ENCODE data around the gene SLC26A3. TPM values are rescaled to one million over a fixed set of nuclear protein-coding genes. Genes with fewer than 3 reads are reported as not detected.

The SLC26A3 gene
- total RNA-seq, 2 donors from 2014 or later, result 0.91 to 3.3 TPM

- no peaks in the 10 kb centered on the region for H3K4me1 ChIP-seq (replicated peaks)
- intact Hi-C loops (cut with DNase I), result loop anchor here (5.0 to 10.0 kb wide), 2 partner anchors 33 to 400 kb away; no protein-coding TSS in a partner anchor
- no peak for TF ChIP-seq POLR2AphosphoS5 (IDR thresholded peaks at IDR 0.05)
- no peak for TF ChIP-seq CTCF (IDR thresholded peaks at IDR 0.05)
- TF ChIP-seq POLR2A (IDR thresholded peaks at IDR 0.05), result no peak
- H3K36me3 ChIP-seq, result no peaks in the 10 kb centered on the region
- no peaks in the 10 kb centered on the region for H3K27me3 ChIP-seq (replicated peaks; ENCODE audit: insufficient read depth)
- peak overlapping the region; percentile 71 to 73 for H3K4me3 ChIP-seq
- no peak for DNase-seq (ENCODE audit: low spot score)
- under 1% methylated on average over 22 of the region's 22 CpGs for WGBS
- H3K27ac ChIP-seq, result peak overlapping the region; percentile 89 to 95
- no peaks in the 10 kb centered on the region for H3K9me3 ChIP-seq
These were observed 58.7 kb downstream of the SLC26A3 start for GRCh38 chr7:107744345-107744750.

- WGBS, result under 1% methylated on average over 52 of the region's 56 CpGs
- intact Hi-C loops (cut with DNase I), result loop anchor here (1.0 to 10.0 kb wide), 3 partner anchors 34 to 401 kb away; no protein-coding TSS in a partner anchor
- Histone ChIP-seq H3K27me3 (replicated peaks; ENCODE audit: insufficient read depth) (no peaks in the 10 kb centered on the region), H3K9me3 (no peaks in the 10 kb centered on the region), H3K27ac (peak within 1 kb of the TSS; percentile 89 to 95), H3K4me1 (replicated peaks) (no peaks in the 10 kb centered on the region), H3K4me3 (peak within 1 kb of the TSS; percentile 71 to 73), H3K36me3 (no peaks in the 10 kb centered on the region)
- TF ChIP-seq POLR2A (IDR thresholded peaks at IDR 0.05) (peak; percentile 24), POLR2AphosphoS5 (IDR thresholded peaks at IDR 0.05) (peak; percentile 92), CTCF (IDR thresholded peaks at IDR 0.05) (peak; percentile 38 to 87 (median 76))
- peak; percentile 96 for DNase-seq (ENCODE audit: low spot score)
These were observed 59.3 kb downstream of the SLC26A3 start, which contains the start of gene CBLL1 for GRCh38 chr7:107743567-107744344. Gene CBLL1 (plus strand): TSS chr7:107744142. CDS start chr7:107744164, 22 bp downstream.

- peak; percentile 44 for DNase-seq (ENCODE audit: low spot score)
- Histone ChIP-seq H3K27me3 (replicated peaks; ENCODE audit: insufficient read depth) (no peaks in the 10 kb centered on the region), H3K4me1 (replicated peaks) (no peaks in the 10 kb centered on the region), H3K4me3 (peak overlapping the region; percentile 71 to 73), H3K27ac (peak overlapping the region; percentile 89 to 95), H3K36me3 (no peaks in the 10 kb centered on the region), H3K9me3 (no peaks in the 10 kb centered on the region)
- no peak for TF ChIP-seq POLR2A (IDR thresholded peaks at IDR 0.05)
- no peak for TF ChIP-seq CTCF (IDR thresholded peaks at IDR 0.05)
- TF ChIP-seq POLR2AphosphoS5 (IDR thresholded peaks at IDR 0.05), result no peak
- intact Hi-C loops (cut with DNase I), result loop anchor here (1.0 to 10.0 kb wide), 3 partner anchors 34 to 402 kb away; no protein-coding TSS in a partner anchor
- 13% methylated on average over 29 of the region's 29 CpGs for WGBS
These were observed 60.1 kb downstream of the SLC26A3 start for GRCh38 chr7:107742678-107743566.

GRCh38 chr7:107728276-107728675 is 74.7 kb downstream of the SLC26A3 start:
- no peaks in the 10 kb centered on the region for H3K9me3 ChIP-seq
- TF ChIP-seq CTCF (IDR thresholded peaks at IDR 0.05) (no peak), POLR2A (IDR thresholded peaks at IDR 0.05) (no peak), POLR2AphosphoS5 (IDR thresholded peaks at IDR 0.05) (no peak)
- H3K27ac ChIP-seq, result no peak overlapping the region
- no peak for DNase-seq (ENCODE audit: low spot score)
- intact Hi-C loops (cut with DNase I), result no loop called here
- H3K27me3 ChIP-seq (replicated peaks; ENCODE audit: insufficient read depth), result no peaks in the 10 kb centered on the region
- H3K36me3 ChIP-seq, result no peaks in the 10 kb centered on the region
- no peak overlapping the region for H3K4me3 ChIP-seq
- no peaks in the 10 kb centered on the region for H3K4me1 ChIP-seq (replicated peaks)
